Fibroblast of villous mesenchyme (primary cell): ENCODE measurements around the gene HTR3C. TPM values are rescaled to one million over a fixed set of nuclear protein-coding genes. Genes with fewer than 3 reads are reported as not detected.

ENCODE experiments used
- DNase-seq: peaks from one replicate; pipeline ENCODE4 v3.0.0-alpha.2; 2010; ENCODE audit warnings: low read depth
- H3K4me3 ChIP-seq: 2 replicates; pipeline ENCODE4 v1.5.1; 2011; ENCODE audit warnings: low read depth, mild to moderate bottlenecking, low read length
- small RNA-seq: library from RNA; depleted of rRNA; stranded (forward); fragments of <200 nt; gene quantifications from one replicate; pipeline ENCODE3, GENCODE V24; 2012
- total RNA-seq: library from RNA; depleted of rRNA; stranded (reverse); fragments of >200 nt; gene quantifications from 2 replicates; pipeline ENCODE4 v1.2.3, GENCODE V29; 2012
- TF ChIP-seq, protein P1 (sequence below): IDR thresholded peaks from 2 replicates; pipeline ENCODE4 v1.5.1; 2012; ENCODE audit warnings: low read depth, mild to moderate bottlenecking, low read length; ENCODE audit not compliant: insufficient read depth

The HTR3C gene
- total RNA-seq, 1 donor: not detected

DNA sequence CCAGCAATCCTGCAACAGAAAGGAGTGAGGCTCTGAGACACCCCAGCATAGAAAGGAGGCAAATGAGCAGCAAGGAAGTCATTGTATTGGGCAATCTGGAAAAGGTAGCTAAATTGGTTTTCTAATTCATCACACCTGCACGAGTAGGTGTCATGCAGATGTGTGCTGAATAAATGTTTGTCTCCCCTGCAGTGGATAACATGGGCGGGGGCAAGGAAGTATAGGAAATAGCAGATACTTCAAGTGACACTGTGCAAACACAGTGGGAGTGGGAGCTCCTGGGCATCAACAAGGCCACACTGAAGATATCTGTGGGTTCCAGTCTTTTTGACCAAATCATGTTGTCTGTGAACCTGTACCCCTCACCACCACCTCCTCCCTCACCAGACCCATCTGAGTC lies 29.6 kb downstream of the HTR3C start:
- H3K4me3 ChIP-seq: no peak overlapping the region
- TF ChIP-seq, protein P1, sequence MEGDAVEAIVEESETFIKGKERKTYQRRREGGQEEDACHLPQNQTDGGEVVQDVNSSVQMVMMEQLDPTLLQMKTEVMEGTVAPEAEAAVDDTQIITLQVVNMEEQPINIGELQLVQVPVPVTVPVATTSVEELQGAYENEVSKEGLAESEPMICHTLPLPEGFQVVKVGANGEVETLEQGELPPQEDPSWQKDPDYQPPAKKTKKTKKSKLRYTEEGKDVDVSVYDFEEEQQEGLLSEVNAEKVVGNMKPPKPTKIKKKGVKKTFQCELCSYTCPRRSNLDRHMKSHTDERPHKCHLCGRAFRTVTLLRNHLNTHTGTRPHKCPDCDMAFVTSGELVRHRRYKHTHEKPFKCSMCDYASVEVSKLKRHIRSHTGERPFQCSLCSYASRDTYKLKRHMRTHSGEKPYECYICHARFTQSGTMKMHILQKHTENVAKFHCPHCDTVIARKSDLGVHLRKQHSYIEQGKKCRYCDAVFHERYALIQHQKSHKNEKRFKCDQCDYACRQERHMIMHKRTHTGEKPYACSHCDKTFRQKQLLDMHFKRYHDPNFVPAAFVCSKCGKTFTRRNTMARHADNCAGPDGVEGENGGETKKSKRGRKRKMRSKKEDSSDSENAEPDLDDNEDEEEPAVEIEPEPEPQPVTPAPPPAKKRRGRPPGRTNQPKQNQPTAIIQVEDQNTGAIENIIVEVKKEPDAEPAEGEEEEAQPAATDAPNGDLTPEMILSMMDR: no peak
- DNase-seq: no peak

DNA sequence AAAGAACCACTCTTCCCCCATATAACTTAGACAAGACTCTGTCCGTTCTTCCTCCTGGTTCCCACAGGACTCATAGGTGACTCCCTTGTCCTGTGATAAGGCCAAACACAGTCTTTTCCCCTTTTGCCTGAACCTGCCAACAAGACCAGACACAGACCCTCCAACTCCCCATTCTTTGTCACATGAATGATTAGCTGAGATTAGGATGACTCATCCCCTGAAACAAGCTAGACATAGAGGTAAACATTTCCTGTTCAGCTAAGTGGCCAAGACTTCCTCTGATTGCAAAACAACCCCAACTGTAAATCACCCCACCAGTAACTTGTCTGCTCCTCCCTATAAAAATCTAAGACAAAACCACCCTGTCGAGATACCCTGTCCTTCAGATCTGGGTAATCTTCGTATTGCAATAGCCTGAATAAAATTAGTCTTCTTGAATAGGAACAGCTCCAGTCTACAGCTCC lies 32.6 kb downstream of the HTR3C start:
- no peak overlapping the region for H3K4me3 ChIP-seq
- peak; percentile 83 for DNase-seq
- TF ChIP-seq, protein P1: no peak

DNA sequence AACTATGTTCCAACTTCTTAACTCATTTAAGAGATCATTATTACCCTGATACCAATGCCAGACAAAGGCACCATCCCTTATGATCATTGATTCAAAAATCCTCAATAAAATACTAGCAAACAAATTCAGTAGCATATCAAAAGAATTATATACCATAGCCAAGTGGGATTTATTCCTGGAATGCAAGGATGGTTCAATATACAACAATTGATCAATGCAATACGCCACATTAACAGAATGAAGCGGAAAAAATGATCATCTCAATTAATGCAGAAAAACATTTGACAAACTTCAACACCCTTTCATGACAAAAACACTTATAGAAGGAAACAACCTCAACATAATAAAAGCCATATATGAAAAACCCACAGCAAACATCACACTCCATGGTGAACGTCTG lies 39.4 kb downstream of the HTR3C start:
- TF ChIP-seq, protein P1: no peak
- no peak overlapping the region for H3K4me3 ChIP-seq
- DNase-seq: no peak

DNA sequence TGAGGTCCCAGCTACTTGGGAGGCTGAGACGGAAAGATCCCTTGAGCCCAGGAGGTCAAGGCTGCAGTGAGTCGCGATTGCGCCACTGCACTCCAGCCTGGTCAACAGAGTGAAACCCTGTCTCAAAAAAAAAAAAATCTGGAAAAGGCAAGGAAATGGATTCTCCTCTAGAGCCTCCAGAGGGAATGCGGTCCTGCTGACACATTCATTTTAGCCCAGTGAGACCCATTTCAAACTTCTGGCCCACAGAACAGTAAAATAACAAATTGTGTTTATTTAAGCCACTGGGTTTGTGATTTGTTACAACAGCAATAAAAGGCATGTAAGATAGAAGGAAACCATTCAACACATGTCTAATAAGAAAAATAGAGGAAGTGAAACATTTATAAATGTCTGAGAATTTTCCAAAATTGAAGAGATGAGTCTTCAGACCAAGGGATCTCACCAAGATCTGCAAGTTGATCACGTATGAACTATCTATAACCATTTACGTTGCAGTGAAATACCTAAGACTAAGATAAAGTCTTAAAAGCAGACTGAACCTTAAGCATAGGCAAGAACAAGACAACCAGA lies 44.0 kb downstream of the HTR3C start, which contains the start of gene HTR3E:
TSS of gene HTR3E (plus strand) at position 254 of the 573 bp plus-strand sequence. CDS start 466 bp downstream, outside the sequence.
- H3K4me3 ChIP-seq: no peak within 1 kb of the TSS
- TF ChIP-seq, protein P1: no peak
- no peak for DNase-seq

DNA sequence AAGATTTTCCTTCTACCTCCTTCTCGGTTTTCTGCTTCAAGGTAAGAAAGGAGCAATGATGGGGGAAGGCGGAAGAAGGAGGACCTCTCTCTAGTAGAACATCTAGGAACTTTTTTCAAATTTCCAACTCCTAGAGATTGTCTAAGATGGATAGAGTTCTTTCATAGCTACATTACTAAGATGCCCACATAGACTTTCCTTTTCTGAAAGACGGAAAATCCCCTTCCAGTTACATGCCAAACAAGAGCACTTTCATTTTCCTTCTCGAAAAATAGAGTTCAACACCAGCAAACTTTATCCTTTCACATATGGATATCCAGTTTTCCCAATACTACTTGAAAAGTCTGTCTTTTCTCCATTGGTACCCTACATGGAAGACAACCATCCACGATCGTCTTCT lies 44.7 kb downstream of the HTR3C start:
- H3K4me3 ChIP-seq: no peak overlapping the region
- DNase-seq: no peak
- TF ChIP-seq, protein P1: no peak

DNA sequence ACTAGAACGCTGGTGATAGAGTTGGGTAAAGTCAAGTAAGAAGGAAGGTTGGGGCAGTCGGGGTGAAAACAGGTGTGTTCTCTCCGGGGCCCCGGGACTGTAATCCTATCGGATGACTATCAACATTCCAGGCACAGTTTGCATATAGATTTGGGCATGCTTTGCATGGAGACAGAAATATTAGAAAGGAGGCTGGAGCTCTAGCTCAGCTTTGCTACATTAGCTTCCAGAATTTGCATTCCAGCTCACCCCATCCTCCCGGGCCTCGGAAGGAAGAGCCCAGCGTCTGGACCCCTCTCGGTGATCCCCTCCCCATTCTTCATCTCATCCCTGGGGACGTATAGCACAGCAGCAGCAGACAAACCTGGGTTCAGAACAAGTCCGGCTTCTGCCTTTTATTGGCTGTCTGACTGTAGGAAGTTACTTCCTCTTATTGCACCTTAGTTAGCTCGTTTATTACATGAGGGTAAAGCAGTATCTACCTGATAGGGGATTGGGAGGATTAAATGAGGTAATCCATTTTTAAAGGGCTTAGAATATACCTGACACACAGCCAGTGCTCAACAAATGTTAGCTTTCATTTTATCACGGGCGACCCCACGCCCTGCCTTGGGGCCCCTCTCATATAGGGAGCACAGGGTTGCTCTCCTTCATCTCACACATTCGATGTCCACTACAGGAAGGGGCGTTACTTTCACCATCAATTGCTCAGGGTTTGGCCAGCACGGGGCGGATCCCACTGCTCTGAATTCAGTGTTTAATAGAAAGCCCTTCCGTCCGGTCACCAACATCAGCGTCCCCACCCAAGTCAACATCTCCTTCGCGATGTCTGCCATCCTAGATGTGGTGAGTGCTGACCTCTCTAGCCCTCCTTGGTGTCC lies 47.2 kb downstream of the HTR3C start:
- no peak for DNase-seq
- TF ChIP-seq, protein P1: no peak
- H3K4me3 ChIP-seq: no peak overlapping the region

Small RNA genes lying within 50 kb of the gene (small RNA-seq; reads per million reads assigned to genes)
- gene RF00019: not detected

Other genes with a start within 250 kb of the HTR3C start
- gene MAP6D1, start 227.5 kb upstream of the HTR3C start, total RNA-seq: 2.9 and 3.5 TPM in 2 replicates
- 31.5 and 34.5 TPM in 2 replicates for gene PARL, start 168.2 kb upstream of the HTR3C start, total RNA-seq
- gene ABCC5, start 35.2 kb upstream of the HTR3C start, total RNA-seq: 13.2 and 23.3 TPM in 2 replicates
- not detected in 2 replicates for gene HTR3D, start 21.3 kb upstream of the HTR3C start, total RNA-seq
- not detected in 2 replicates for gene HTR3E, start 44.0 kb downstream of the HTR3C start, total RNA-seq
- 28.0 and 30.7 TPM in 2 replicates for gene EIF2B5, start 82.3 kb downstream of the HTR3C start, total RNA-seq
- 39.3 and 46.1 TPM in 2 replicates for gene DVL3, start 102.3 kb downstream of the HTR3C start, total RNA-seq
- gene AP2M1, start 121.8 kb downstream of the HTR3C start, total RNA-seq: 375 and 469 TPM in 2 replicates
- 33.5 and 51.0 TPM in 2 replicates for gene ABCF3, start 133.2 kb downstream of the HTR3C start, total RNA-seq
- gene VWA5B2, start 176.5 kb downstream of the HTR3C start, total RNA-seq: not detected in 2 replicates
- gene ALG3, start 195.9 kb downstream of the HTR3C start, total RNA-seq: 28.7 and 41.0 TPM in 2 replicates
- 3.9 and 5.6 TPM in 2 replicates for gene EEF1AKMT4, start 196.6 kb downstream of the HTR3C start, total RNA-seq
- gene CAMK2N2, start 208.5 kb downstream of the HTR3C start, total RNA-seq: under 0.01 TPM in 1 of 2 replicates, not detected in the other
- gene ECE2, start 223.0 kb downstream of the HTR3C start, total RNA-seq: not detected in 2 replicates
- gene PSMD2, start 246.2 kb downstream of the HTR3C start, total RNA-seq: 364 and 388 TPM in 2 replicates